Stimulated activated CD8-positive, alpha-beta memory T cell treated with anti-CD3 and anti-CD28 coated beads, Interleukin-15, amount 100 ng/mL, for 4 hours (primary cell): ENCODE data around the gene ACTMAP.

ENCODE experiments used
- DNase-seq, 2 donors: peaks; one replicate each; pipeline ENCODE4 v3.0.0-alpha.2; 2020; ENCODE audit warnings: low read depth in 2 of 2

ACTMAP gene

DNA sequence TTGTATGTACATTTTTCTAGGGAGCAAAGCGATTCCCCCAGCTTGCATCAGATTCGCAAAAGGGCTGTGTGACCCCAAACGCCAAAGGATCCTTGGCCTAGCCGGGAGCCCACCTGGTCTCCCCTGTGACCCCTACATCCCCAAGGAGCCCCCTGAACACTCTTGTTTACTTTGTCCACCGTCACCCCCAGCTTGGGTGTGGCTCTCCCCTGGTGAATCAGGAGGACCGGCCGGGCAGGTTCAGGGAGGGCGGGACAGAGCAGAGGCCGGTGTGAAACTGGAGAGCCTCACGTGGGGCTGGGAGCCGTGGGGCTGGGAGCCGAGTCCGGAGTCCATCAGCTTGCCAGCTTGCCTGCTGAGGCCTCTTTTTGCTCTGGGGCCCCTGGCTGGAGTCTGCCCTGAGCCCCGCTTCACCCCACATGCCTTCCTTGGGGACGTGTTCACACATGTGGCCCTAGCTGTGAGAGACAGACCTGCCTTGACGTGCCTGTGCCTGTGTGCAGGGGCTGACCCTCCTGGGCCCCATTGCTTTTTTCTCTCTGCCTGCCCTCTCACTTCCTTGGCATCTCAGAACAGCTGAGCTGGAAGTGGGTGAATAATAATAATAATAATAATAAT, 31.4 kb downstream of the ACTMAP start:
- no peak for DNase-seq

DNA sequence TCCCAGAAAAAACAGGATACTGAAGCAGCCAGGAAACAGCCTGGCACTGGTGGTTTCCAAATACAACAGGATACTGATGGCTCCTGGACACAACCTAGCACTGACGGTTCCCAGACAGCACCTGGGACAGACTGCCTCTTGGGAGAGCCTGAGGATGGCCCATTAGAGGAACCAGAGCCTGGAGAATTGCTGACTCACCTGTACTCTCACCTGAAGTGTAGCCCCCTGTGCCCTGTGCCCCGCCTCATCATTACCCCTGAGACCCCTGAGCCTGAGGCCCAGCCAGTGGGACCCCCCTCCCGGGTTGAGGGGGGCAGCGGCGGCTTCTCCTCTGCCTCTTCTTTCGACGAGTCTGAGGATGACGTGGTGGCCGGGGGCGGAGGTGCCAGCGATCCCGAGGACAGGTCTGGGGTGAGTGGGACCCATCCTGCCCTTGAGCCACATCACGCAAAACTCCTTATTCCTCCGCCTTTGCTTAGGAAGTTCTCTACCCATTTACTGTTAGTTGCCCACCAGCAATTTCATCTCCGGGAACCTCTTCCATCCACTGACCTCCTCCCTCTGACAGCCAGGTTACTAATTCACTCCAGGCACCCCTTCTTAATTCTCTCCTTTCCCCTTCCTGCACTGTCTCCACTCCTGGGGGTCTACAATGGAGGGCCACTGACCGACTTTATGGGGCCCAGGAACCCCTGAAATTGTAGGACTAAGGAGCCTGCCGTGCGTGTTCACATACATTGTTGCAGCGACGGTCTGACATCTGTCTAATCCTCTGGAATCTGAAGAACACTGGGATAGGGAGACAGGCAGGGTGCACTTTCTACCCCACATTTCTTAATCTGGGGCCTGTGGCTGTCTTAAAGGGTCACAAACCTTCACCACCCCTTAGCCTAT, 32.1 kb downstream of the ACTMAP start:
- no peak for DNase-seq

DNA sequence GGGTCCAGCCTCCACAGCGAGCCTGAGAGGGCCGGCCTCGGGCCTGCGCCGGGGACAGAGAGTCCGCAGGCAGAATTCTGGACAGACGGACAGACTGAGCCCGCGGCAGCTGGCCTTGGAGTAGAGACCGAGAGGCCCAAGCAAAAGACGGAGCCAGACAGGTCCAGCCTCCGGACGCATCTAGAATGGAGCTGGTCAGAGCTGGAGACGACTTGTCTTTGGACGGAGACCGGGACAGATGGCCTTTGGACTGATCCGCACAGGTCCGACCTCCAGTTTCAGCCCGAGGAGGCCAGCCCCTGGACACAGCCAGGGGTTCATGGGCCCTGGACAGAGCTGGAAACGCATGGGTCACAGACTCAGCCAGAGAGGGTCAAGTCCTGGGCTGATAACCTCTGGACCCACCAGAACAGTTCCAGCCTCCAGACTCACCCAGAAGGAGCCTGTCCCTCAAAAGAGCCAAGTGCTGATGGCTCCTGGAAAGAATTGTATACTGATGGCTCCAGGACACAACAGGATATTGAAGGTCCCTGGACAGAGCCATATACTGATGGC, 32.9 kb downstream of the ACTMAP start:
- DNase-seq, result no peak

DNA sequence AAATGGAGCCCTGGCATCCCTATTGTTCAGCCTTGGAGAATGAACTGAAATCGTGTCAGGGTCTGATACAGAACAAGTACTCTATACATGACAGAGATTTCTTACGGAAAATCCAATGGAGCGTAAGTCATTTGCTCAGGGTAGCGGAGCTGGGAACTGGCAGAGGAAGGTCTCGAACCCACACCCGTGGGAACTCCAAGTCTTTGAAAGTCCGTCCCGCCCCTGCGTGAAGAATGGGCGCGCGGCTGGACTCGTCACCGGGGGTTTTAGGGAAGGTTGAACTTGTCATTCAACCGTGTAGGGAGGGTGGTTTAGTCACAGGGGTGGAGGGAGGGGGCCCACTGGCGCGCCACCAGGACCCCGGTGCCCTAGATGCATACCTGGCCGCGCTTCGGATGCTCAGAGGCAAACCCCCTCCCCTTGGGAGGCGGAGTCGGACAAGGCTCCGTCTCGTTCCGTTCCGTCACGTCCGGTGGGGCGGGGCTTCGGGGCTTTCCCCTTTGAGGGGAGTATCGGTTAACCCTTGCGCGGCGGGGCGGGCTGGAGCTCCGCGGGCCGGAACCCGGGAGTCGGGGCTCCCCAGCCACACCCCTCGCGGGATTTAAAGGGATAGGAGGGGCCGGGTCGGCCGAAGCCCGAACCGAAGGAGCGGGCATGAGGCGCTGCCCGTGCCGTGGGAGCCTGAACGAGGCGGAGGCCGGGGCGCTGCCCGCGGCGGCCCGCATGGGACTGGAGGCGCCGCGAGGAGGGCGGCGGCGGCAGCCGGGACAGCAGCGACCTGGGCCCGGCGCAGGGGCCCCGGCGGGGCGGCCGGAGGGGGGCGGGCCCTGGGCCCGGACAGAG, 33.6 kb downstream of the ACTMAP start, which contains the start of the genes COQ8B and ITPKC:
TSS of gene COQ8B (minus strand) at position 405 of the 843 bp plus-strand sequence. CDS start 2,254 bp downstream, outside the sequence.
TSS of gene ITPKC (plus strand) at position 631 of the 843 bp plus-strand sequence. CDS start at position 655, 24 bp downstream.
- DNase-seq, result peak; percentile 99 to 100

DNA sequence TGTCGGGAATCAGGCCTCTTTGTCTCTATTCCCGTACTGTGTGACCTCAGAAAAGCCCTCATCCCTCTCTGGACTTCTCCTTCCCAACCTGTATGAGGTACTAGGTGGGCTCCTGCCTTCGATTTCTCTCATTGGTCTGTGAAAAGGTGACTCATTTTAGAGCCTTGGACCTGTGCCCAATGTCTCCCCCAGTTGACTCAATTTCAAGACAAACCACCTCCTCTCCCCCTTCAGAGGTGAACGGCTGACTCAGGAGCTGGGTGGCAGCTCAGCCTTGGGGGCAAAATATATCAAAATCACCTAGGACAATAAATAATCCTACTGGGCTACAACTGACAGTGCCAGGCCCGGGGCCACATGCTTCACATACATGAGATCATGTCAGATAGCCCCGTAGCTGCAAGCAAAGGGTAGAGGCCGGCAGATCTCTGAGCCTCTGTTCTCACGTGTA, 34.2 kb downstream of the ACTMAP start:
- peak; percentile 53 to 81 for DNase-seq

DNA sequence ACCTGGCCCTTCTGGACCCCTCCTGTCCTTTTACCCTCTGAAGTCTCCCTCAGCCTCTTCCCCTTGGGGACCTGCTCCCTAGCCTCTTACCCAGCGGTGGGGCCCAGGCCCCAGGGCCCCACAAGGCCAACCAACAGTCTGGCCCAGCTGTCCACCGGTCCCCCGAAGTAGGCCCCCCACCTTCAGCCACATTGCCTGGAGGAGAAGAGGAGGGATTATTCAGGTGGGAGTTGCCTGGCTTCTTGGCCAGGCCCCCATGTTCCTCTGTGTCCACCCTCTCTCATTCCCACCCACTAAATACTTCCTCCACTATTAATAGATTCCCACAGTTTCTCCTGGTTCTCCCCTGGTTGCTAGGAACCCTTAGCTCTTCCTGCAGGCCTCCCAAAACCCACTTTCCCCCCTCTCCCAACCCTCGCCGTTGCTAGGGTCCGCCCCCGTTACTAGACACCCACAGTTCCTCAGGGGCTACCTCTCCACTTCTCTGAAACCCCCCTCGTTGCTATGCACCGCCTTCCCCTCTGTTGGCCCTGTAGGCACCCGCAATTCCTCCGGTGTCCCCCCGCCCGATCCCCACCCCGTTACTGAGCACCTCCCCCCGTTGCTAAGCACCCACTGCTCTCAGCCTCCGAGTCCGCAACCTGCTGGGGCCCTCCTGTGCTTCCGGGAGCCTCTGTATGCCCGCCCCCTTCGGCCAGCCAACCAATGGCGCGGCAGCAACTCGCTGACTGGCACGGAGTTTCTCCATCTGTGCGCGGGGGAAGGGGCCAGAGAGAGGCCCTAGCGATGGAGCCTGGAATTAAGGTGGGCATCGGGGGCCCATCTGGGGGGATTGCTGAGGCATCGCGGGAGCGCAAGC, 35.6 kb downstream of the ACTMAP start:
- DNase-seq, result peak; percentile 83 to 88

DNA sequence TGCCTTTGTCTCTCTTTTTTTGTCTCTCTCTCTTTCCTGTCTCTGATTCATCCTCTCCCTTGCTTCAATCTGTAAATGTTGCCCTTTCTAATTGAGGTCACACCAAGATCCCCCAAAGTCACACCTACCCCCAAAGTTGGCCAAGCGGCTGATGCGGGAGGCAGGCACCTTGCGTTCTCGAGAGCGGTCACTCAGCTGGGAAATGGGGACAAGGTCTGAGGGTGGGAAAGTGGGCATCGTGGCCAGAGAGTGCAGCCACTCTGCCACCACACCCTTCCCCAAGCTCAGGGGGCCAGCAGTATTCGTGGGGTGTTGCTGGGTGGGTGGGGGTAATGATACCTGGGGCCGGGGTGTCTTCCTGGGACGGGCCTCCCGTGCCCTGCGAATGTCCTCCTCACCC, 36.3 kb downstream of the ACTMAP start:
- no peak for DNase-seq

DNA sequence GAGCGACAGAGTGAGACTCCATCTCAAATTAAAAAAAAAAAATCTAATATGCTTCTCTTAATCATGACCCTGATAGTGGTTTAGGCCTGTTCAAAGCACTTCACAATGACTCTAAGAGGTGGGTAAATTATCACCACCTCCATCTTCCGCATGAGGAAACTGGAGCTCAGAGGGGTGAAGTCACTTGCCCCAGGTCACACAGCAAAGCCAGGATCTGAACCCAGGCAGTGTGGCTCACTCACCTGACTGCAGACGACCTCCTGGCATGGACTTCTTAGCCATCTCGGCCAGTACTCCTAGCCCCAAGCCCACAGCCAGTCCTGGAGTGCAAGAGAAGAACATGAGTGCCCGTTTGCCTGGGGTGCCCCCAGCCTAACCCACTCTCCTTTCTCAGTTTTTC, 40.5 kb downstream of the ACTMAP start:
- no peak for DNase-seq

DNA sequence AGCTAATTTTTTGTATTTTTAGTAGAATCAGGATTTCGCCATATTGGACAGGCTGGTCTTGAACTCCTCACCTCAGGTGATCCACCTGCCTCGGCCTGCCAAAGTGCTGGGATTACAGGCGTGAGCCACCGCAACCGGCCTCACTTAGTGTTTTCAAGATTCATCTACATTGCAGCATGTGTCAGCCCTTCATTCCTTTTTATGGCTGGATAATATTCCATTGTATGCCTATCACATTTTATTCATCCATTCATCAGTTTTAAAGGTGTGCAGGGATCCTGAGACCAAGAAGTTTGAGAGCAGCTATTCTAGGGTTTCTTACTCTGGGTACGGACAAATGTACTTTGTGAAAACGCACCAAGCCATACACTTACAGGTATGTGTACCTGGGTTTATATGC, 42.7 kb downstream of the ACTMAP start:
- DNase-seq, result no peak

DNA sequence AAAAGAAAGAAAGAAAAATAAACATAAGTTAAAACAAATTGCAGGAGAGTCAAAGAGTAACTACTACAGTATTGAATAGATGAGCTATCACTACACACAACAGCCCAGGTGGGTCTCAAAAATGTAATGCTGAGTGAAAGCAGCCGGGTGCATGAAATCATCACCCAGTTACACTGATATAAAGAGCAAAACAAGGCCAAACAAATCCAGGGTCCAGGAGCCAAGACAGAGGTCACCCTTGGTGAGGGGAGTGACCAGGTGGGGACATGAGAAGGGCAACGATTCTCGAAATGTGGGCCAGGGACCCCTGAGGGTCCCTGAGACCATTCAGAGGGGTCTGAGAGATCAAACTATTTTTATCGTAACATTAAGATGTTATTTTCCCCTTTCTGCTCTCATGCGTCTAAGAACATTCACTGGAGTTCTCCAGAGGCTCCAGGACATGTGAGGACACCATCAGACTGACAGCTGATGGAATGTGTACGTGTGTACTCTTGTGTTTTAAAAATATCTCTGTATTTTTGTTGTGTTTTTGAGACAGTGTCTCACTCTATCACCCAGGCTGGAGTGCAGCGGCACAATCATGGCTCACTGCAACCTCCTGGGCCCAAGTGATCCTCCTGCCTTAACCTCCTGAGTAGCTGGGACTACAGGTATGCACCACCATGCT, 44.2 kb downstream of the ACTMAP start:
- DNase-seq, result no peak

DNA sequence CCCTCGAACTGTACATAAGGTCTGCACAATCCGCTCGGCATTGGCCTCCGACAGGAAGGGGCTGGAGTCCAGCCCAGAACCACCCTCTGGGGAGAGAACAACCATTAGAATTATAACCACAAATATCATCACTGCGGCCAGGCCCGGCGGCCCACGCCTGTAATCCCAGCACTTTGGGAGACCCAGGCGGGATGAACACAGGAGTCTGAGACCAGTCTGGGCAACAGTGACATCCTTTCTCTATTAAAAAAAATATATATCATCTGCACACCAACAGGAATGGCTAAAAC, 45.0 kb downstream of the ACTMAP start:
- no peak for DNase-seq

DNA sequence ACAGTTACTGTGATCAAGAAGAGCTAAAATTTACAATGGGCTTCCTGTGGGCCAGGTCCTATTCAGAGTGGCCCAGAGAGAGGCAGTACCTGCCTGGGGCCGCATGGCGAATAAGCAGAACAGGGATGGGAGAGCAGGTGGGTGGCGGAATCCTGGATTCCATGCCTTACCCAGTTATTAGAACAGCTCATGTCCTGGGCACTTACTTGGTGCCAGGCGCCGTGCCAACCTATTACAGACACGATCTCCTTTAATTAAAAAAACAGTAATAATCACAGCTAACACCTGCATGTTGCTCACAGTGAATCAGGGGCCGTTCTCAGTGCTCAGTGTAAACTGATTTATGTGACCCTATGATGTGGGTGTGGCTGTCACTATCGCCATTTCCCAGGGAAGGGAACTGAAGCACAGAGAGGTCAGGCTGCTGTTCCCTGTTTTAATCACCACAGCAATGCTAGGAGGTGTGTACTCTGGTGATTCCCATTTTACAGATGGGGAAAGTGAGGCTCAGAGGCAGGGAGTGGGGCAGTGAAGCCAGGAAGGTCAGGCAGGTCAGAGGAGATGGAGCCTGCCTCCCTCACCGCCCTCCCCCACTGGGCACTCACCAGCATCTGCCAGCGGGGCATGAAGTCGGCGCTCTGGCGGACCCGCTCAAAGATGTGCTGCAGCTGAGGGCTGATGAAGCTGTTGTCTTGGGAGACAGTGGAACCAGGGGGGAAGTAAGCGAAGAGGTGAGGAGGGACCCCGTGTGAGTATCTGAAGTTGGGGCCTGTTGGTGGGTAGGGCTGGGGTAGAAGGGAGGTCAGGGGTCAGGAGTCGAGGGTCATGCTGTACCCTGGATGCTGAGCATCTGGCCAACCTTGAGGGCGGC, 45.6 kb downstream of the ACTMAP start:
- no peak for DNase-seq

DNA sequence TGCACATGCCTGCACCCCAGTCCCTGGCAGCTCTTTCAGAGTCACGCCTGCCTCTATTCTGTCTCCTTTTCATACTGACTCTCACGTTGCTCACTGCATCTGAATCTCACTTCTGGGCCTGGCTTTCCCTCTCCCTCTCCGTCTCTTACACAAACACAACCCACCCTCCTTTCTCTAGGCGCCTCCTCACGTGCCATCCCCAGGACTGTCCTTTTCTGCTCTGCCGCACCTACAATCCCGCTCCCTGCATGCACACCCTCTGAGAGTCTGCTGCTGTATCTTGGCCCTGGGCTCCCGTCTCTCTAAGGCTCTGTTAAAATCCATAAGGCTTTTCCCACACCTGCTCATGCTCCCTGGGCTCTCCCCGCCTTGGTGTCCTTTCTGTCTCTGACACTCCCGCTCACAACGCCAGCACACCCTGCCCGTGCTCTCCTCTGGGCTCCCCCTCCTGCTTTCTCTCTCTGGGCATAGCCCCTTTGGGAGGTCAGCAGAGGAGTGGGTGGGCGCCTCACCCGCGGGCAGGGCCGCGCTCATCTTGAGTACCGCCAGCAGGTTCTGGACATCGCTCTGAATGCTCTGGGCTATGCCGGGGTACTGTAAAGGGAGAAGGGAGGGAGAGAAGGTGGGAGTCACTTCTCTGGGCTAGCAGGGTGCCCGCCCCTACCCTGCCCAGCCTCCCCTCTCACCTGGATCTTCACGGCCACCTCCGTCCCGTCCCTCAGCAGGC, 47.1 kb downstream of the ACTMAP start:
- DNase-seq, result no peak

DNA sequence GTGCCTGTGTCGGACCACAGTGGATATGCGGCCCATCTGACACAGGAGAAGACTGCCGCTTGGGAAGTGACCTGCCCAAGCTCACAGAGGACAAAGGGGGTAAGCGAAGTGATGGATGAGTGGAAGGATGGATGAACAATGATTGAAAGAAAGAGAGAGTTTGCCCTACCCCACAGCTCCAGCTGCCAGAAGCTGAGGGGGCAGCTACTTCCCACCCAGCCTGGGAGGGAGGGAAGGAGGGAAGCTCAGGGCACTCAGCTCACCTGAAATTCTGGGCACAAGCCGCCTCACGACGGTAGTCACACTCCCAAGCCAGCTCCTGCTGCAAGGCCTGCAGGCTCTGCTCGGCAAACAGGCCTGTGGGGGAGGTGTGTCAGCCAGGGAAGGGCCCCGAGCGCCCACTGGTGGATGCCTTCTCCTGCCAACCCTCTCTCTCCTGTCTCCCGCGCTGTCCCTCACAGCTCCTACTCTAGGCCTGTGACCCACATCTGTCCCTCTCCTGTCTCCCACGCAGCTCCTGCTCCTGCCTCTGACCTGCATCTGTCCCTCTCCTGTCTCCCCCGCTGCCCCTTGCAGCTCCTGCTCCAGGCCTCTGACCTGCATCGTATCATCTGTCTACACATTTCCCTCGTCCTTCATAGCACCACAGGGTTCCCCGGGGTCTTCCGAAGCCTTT, 47.8 kb downstream of the ACTMAP start:
- DNase-seq, result no peak

DNA sequence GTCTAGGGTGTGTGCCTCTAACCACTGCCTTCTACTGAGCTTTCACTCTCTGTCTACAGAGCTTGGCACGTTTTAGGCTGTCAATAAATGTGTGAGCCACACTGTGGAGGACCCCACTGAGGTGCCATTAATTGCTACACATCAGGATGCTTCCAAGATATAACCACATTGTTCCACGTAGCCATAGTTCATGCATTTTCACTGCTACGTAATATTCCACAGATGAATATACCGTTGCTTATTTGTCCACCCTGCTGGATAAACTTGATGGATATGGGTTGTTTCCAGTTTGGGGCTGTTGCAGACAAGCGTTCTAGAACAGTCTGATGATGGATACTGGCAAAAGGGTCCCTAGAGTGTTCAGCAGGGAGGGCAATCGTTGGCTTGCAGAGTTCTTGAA, 48.5 kb downstream of the ACTMAP start:
- DNase-seq, result no peak

DNA sequence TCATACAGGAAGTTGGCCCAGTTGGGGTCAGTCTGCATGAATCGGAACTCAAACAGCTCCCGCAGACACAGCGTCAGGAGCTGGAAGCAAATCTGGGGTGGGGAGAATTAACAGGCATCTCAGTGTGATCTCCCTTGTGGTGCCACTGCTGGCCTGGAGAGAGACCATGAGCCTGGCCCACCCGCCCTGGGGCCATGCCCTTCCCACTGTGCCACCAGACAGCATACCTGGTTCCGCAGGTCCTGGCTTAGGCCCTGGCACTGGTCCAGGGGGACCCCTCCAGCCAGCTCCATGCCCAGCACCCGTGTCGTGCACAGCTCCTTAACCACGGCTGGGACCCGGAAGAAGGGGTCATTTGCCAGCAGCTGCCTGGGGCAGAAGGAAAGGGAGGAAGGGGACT, 50.2 kb downstream of the ACTMAP start:
- no peak for DNase-seq

DNA sequence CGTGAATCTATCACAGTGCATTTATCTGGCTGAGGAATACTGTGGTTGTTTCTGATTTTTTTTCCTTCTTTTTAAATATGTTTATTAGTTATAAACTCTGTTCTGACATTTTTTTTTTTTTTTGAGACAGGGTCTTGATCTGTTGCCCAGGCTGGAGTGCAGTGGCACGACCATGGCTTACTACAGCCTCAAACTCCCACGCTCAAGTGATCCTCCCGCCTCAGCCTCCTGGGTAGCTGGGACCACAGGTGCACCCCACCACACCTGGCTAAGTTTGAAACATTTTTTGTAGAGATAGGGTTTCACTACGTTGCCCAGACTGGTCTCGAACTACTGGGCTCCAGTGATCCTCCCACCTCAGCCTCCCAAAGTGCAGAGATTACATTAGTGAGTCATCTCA, 53.3 kb downstream of the ACTMAP start:
- DNase-seq, result no peak

DNA sequence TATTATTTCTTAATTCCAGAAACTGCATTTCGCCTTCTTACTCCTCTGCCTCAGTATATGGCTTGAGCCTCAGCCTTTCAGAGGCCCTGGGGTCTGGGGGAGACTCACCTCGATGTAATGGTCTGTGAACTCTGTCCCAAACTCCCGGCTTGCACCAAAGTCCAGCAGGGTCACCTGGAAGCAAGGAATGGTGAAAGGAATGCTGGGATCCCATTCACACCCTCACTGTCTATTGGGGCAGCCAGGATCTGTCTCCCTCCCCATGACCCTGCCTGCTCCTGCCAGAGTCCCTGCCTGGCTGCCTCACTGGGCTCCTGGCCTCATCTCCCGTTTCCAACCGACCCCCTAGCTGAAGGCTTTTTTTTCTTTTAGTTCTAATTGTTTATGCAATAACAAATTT, 54.4 kb downstream of the ACTMAP start:
- no peak for DNase-seq
